ENCODE results near the gene RPS26.

DNA sequence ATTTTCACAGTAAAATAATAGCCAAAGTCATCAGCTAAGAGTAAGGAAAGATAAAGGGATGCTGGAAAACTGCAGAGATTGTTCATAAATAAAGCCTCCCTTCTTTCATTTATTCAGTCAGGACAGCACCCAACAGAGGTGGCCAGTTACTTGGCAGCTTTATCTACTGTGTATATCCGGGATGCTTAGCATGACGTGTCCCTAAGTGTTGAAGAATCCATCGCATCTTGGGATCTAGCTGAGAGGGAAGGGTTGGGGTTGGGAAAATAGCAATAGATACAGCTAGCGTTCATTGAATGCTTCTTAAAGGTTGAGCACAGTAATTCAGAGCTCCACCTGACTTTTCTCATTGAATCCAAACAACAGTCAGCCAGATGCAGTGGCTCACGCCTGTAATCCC lies 32.7 kb downstream of the RPS26 start:
- TF ChIP-seq, protein P1, sequence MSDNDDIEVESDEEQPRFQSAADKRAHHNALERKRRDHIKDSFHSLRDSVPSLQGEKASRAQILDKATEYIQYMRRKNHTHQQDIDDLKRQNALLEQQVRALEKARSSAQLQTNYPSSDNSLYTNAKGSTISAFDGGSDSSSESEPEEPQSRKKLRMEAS (IDR thresholded peaks at IDR 0.05) = no peak
- TF ChIP-seq NFIC (IDR thresholded peaks at IDR 0.05) = no peak
- no peak for TF ChIP-seq CEBPB (IDR thresholded peaks at IDR 0.05)
- no peak for TF ChIP-seq RAD21 (IDR thresholded peaks at IDR 0.05; ENCODE audit: low read depth)
- no peak for TF ChIP-seq FOXM1 (IDR thresholded peaks at IDR 0.05; ENCODE audit: borderline replicate concordance, low read depth)
- no peak for TF ChIP-seq EP300 (IDR thresholded peaks at IDR 0.05; ENCODE audit: borderline replicate concordance)
- TF ChIP-seq EGR1 (IDR thresholded peaks at IDR 0.05) = no peak
- TF ChIP-seq, protein P2, sequence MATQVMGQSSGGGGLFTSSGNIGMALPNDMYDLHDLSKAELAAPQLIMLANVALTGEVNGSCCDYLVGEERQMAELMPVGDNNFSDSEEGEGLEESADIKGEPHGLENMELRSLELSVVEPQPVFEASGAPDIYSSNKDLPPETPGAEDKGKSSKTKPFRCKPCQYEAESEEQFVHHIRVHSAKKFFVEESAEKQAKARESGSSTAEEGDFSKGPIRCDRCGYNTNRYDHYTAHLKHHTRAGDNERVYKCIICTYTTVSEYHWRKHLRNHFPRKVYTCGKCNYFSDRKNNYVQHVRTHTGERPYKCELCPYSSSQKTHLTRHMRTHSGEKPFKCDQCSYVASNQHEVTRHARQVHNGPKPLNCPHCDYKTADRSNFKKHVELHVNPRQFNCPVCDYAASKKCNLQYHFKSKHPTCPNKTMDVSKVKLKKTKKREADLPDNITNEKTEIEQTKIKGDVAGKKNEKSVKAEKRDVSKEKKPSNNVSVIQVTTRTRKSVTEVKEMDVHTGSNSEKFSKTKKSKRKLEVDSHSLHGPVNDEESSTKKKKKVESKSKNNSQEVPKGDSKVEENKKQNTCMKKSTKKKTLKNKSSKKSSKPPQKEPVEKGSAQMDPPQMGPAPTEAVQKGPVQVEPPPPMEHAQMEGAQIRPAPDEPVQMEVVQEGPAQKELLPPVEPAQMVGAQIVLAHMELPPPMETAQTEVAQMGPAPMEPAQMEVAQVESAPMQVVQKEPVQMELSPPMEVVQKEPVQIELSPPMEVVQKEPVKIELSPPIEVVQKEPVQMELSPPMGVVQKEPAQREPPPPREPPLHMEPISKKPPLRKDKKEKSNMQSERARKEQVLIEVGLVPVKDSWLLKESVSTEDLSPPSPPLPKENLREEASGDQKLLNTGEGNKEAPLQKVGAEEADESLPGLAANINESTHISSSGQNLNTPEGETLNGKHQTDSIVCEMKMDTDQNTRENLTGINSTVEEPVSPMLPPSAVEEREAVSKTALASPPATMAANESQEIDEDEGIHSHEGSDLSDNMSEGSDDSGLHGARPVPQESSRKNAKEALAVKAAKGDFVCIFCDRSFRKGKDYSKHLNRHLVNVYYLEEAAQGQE (IDR thresholded peaks at IDR 0.05; ENCODE audit: low read depth) = no peak
- no peak for TF ChIP-seq YY1 (IDR thresholded peaks at IDR 0.05; ENCODE audit: low read depth)
- TF ChIP-seq CREB1 (IDR thresholded peaks at IDR 0.05; ENCODE audit: low read depth) = no peak
- TF ChIP-seq TAF1 (IDR thresholded peaks at IDR 0.05; ENCODE audit: low read depth) = no peak
- TF ChIP-seq TCF12 (IDR thresholded peaks at IDR 0.05; ENCODE audit: low read depth) = no peak
- no peak for TF ChIP-seq ZBTB7A (IDR thresholded peaks at IDR 0.05; ENCODE audit: low read depth)

All from Ishikawa (cell line).